NCI-H1105 treated with DMSO at 0.1 percent for 48 hours (cell line): Measurements from ENCODE around the gene SCD.
"Not testable (repeated sequence)": the region's sequence is repeated elsewhere in the genome, so short reads cannot be mapped to it uniquely, and the experiment has no call there.

Experiments
- DNase-seq: peaks from one replicate; lab custom pipeline; 2025; lab: John Stamatoyannopoulos, UW

The SCD gene

DNA sequence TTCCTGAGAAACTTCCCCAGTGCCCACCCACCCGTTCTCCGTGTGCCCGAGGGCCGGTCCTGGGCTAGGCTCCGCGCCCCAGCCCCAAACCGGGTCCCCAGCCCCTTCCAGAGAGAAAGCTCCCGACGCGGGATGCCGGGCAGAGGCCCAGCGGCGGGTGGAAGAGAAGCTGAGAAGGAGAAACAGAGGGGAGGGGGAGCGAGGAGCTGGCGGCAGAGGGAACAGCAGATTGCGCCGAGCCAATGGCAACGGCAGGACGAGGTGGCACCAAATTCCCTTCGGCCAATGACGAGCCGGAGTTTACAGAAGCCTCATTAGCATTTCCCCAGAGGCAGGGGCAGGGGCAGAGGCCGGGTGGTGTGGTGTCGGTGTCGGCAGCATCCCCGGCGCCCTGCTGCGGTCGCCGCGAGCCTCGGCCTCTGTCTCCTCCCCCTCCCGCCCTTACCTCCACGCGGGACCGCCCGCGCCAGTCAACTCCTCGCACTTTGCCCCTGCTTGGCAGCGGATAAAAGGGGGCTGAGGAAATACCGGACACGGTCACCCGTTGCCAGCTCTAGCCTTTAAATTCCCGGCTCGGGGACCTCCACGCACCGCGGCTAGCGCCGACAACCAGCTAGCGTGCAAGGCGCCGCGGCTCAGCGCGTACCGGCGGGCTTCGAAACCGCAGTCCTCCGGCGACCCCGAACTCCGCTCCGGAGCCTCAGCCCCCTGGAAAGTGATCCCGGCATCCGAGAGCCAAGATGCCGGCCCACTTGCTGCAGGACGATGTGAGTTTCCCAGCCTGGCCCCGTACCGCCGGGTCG is at the start of gene SCD:
Gene SCD (plus strand): TSS at position 469 of the 803 bp plus-strand sequence. CDS start 272 bp downstream, at position 741.
- peak; percentile 93 for DNase-seq

DNA sequence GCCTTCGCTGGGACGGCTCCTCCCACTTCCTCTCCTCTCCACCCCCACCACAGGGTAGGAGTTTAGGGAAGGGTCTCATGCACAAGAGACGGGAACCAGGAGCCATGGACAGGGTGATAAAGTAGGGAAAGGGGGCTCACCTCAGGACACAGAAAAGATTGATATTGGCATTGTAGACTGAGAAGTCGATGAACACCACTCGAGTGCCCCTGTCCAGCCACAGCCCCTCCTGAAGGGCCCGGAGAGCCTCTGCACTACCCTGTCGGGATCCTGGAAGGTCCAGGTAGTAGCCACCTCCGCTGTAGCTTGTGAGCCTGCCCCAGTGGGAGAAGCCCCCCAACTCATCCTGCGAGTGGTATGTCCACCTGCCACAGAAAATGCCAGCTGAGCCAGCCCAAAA is 49.8 kb upstream of the SCD start:
- no peak for DNase-seq

GRCh38 chr10:100301123-100301522 is 45.9 kb upstream of the SCD start:
- not testable (repeated sequence) for DNase-seq

DNA sequence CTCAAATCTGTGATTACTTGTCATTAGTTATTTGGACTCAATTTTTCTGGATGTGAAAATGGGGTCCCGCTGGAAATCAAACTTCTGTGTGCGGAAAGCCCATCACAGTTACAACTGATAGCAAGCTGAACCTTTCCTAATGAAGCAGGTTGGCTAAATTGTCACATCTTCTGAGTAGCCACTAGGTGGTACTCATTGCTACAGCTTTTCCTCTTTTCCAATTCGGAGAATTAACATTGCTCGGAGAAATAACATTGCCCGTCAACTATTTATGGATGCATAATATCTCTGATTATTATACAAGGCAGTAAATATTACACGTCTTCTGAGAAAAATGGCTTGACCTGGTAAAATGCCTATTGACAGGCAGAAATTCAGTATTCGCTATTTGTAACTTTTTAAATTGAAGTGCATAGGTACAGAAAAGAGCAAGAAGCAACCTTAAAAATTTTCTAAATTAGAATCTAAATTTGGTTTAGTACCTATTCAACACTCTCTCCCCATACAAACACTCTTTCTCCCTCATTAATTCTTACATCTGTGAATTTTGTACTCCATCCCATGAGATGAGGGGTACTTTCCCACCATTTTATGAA is 43.2 kb upstream of the SCD start:
- peak; percentile 4 for DNase-seq

DNA sequence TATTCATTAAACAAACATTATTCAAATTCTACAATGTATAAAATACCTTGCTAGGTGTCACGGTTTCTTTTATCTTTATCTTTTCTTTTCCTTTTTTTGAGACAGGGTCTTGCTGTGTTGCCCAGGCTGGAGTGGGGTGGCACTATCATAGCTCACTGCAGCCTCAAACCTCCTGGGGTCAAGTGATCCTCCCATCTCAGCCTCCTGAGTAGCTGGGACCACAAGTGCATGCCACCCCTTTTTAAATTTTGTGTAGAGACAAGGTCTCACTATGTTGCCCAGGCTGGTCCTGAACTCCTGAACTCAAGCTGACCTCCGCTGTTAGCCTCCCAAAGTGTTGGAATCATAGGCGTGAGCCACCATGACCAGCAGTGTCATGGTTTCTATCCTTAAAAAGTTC is 42.6 kb upstream of the SCD start:
- no peak for DNase-seq

DNA sequence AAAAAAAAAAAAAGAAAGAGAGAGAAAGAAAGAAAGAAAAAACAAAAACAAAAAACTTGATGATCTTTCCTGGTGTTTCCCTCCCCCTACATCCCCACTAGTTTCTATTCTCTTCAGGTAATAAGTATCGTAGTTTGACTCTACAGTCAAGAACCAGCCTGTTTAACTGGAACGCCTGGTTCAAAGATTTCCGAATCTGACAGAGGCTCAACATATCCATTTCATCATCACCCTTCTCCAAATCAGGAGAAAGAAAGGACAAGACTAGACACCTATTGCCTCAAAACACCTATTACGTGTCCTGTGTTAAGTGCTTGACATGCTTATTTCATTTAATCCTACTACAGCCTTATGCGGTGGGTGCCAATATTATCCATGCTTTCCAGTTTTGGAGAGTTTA is 40.2 kb upstream of the SCD start:
- no peak for DNase-seq

DNA sequence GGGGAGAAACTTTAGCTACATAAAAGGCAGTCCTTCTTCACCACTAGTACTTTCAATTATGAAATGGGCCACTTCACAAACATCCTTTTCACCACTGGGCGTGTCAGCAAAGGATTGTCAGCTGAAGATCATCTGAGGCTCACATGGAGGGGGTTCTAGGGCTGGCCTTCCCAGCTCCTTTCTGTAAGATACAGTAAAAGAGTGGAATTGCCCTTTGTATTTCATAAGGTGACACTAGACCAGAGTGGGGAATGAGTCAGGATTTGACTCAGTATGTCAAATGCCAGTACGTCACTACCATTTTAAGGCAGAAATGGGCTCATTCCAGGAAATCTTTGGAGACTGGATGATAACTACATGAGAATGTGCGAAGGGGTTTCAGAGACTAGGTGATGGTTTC is 39.3 kb upstream of the SCD start:
- no peak for DNase-seq

DNA sequence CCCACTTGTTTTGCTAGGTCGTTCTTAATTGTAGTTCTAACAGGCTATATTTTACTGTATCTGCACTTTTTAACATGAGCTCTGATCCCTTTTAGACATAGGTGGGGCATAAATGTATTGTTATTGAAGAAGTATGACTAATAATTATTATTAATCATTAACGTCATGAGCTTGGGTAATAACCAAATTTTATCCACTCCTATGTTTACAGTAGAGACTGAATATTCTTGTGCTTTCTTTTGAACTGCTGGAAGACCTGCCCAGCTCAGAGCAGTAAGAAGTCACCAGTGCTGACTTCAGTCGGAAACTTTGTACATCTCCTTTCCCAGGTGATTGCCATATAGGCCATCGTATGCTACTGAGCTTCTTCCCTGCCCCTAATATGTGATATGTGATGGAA is 35.7 kb upstream of the SCD start:
- no peak for DNase-seq

DNA sequence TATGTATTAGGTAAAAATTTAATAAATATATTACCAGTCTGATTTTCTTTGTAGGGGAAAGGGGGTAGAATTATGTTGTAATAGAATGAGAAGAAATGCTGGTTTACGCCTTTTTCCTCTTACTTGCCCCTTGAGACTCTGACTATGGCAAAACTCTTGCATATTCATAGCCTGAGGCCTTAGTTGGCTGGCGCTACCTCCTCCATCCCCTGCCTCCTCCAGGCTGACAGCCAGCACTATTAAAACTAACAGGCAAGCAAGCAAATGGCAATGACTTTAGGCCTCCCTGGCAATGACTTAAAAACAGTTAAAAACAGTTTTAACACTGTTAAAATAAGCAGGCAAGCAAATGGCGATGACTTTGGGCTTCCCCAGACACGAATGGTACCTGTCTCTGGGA is 31.4 kb upstream of the SCD start:
- DNase-seq = no peak

DNA sequence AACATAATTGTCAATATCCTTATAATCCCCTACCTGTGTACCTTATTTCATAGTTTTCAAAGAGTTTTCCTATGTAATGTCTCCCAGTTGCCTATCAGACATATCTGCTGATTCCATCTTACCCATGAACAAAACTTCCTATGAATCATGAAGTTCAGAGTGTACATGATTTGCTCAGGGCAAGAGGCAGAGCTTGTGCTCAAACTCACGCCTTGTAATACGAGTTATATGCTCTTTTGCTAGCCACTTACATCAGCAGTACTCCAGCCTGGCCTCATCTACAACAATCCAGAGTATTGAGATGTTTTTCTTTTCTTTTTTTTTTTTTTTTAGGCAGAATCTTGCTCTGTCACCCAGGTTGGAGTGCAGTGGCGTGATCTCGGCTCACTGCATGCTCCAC is 28.8 kb upstream of the SCD start:
- no peak for DNase-seq

DNA sequence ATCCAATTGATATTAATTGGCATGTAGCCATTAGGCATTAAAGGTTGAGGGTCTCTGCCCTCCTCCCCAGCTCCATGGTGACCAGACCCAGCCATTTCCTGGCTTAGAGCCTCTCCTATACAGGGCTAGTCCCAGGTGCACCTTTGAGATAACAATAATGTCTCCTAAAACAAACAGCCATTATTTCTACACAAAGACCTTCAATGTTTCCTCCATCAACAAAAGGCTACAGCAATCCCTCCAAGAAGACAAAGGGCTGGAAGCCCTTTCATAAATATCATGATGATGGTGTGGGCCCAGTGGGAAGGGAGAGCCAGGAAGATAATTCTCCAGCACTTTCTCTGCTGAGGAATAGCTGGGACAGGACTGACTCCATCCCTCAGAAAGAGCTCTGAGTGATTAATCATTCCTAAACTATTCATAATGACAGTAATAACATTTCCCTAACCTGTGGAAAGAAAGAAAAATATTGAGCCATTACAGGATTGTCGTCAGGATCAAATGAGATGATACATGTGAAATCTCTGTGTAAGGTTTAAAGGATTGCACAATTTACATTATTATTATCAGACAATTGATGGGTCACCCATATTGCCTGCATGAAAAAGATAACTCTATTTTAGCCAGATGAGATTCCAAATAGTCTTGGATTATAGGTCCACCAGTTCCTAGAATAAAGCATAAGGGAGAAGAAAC is 27.2 kb upstream of the SCD start:
- no peak for DNase-seq

GRCh38 chr10:100325158-100325557 is 21.9 kb upstream of the SCD start:
- DNase-seq = no peak

DNA sequence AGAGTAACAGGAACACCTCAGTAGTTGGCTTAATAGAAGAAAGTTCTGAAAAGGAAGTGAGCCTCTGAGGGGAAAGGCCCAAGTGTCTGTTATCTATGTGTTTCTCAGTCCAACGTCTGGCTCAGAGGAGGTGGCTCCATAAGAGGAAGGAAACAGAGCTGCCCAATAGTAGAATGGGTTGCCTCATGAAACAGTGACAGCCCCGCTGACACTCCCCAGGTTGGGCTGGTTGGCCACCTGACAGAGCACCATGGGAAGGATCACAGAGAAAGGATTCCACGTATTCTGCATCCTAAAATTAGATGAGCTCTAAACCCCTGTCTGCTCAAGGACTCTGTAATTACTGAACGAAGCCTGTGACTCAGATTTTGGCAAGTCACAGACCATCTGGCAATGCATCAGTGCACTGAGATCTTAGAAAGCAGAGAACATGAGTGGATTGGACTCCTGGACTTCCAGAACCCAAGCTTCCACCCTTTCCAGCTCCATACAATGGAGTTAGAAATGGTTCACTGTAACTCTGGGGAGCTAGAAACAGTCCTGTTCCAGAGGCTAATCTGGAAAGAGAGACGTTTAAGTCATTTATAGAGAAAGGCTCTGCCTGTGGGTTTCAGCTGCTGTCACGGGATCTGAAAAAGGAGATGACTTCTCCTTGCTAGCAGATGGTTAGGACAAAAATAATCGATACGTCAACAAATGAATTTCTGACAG is 19.9 kb upstream of the SCD start:
- no peak for DNase-seq

DNA sequence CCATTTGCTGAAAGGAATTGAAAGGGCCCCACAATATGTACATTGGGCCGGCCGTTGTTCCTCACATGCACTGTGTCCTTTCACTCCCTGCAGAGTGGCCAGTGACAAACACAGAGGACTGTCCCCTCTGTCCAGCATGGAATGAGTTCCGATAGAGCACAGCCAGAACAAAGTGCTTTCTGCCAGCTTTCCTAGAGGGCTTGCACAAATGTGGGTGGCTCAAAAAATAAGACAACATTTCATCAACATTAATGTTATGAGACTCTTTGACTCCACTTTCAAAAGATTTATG is 19.4 kb upstream of the SCD start:
- DNase-seq = no peak

DNA sequence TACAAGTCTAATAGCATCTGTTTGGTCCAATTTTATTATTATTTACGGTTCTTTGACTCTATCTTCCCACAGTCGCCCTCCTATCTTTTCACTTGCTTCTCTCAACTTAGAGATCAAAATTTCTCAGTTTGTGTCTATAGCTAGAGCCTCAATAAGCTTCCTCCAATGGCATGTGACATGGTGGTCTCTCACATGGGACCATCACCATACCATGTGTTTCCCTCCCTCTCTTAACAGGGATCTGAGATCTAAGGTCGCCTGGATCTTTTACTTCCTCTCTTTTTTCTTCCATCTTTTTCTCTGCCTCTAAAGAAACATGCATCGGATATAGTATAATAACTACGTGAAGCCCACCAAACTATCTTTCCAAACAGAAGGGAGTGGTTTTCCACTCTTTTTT is 18.8 kb upstream of the SCD start:
- DNase-seq = no peak

DNA sequence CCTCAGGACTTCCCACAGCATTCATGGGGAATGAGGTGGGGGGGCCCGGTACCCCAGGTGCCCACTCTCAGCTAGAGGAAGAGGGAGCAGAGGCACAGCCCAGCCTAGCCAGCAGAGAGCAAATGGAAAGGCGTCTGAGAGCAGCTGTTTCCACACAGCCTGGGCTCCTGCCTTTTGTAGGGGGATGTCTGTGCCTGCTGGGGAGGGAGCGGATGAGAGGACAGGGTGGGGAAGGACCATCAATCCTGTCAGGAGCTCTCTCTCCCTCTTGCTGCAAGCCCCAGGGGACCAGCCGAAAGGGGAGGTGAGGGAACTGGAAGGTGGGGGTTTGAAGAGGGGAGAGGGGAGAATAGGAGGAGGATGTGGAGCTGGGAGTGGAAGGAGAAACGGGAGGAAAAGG is 17.0 kb upstream of the SCD start, which contains the start of gene PKD2L1:
Gene PKD2L1 (minus strand): TSS at position 150 of the 400 bp plus-strand sequence. CDS start 125 bp downstream, at position 25.
- no peak for DNase-seq

- DNase-seq = no peak
Measured at GRCh38 chr10:100333106-100333505, 13.9 kb upstream of the SCD start.

GRCh38 chr10:100333661-100334440 is 13.2 kb upstream of the SCD start:
- no peak for DNase-seq

DNA sequence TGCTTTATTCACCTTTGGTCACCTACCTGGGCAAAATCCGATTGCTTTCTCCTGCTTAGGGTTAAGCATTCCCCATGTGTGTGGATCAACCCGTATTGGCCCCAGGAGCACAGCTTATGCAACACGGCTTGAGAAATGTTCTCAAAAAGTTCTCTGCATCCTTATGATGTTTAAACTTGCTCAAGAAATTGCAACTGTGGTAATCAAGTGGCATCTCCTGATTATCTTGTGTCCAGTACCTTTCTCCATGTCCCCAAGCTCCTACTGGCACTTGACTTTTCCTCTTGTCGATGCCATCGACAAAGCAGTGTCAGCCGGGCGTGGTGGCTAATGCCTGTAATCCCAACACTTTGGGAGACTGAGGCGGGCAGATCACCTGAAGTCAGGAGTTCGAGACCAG is 12.3 kb upstream of the SCD start:
- DNase-seq = no peak

GRCh38 chr10:100338434-100339036 is 8.5 kb upstream of the SCD start:
- peak; percentile 12 for DNase-seq

- DNase-seq = no peak
Measured at GRCh38 chr10:100339236-100339635, 7.8 kb upstream of the SCD start.
